ENCODE data around the gene THAP10. TPM values are rescaled to one million over a fixed set of nuclear protein-coding genes. Genes with fewer than 3 reads are reported as not detected.

THAP10 gene
- total and polyA plus RNA-seq, 9 of the 15 experiments (the other 6 are each of a cell fraction or from before 2014, with no cell fraction given): 0.04 to 0.28 (median 0.09) TPM; not detected in 3

- TF ChIP-seq ZBTB33 (CRISPR knock-in tag; IDR thresholded peaks at IDR 0.05) (no peak), POLR2B (IDR thresholded peaks at IDR 0.05; ENCODE audit: low read depth, partially characterized antibody) (no peak), MTF1 (CRISPR knock-in tag; IDR thresholded peaks at IDR 0.05; ENCODE audit: borderline replicate concordance) (no peak), EWSR1 (IDR thresholded peaks at IDR 0.05; ENCODE audit: borderline replicate concordance, low read depth, partially characterized antibody) (no peak), SNIP1 (IDR thresholded peaks at IDR 0.05; ENCODE audit: low read depth) (no peak), FOXJ3 (CRISPR knock-in tag; IDR thresholded peaks at IDR 0.05) (no peak), ZNF717 (CRISPR knock-in tag; IDR thresholded peaks at IDR 0.05) (no peak), NR4A1 (CRISPR knock-in tag; IDR thresholded peaks at IDR 0.05) (no peak), NR4A1 (tag; IDR thresholded peaks at IDR 0.05) (no peak), SIX5 (IDR thresholded peaks at IDR 0.05; ENCODE audit: borderline replicate concordance in 1 of 2, insufficient read depth in 1 of 2, low read depth in 1 of 2, low read length in 2 of 2) (no peak)
Measured at GRCh38 chr15:70922119-70922518, 29.9 kb upstream of the THAP10 start (continued).

Data from K562 (cell line).